GM20431 (cell line): ENCODE data around the gene PCBP2.

Experiments
- in situ Hi-C: fragments of 300-500 bp; cut with MseI, MboI; formaldehyde crosslinking; loops from one replicate; pipeline ENCODE4 v1.15.0; 2020; ENCODE audit warnings: low sequenced_read_pairs; ENCODE audit not compliant: unreplicated experiment

The PCBP2 gene

DNA sequence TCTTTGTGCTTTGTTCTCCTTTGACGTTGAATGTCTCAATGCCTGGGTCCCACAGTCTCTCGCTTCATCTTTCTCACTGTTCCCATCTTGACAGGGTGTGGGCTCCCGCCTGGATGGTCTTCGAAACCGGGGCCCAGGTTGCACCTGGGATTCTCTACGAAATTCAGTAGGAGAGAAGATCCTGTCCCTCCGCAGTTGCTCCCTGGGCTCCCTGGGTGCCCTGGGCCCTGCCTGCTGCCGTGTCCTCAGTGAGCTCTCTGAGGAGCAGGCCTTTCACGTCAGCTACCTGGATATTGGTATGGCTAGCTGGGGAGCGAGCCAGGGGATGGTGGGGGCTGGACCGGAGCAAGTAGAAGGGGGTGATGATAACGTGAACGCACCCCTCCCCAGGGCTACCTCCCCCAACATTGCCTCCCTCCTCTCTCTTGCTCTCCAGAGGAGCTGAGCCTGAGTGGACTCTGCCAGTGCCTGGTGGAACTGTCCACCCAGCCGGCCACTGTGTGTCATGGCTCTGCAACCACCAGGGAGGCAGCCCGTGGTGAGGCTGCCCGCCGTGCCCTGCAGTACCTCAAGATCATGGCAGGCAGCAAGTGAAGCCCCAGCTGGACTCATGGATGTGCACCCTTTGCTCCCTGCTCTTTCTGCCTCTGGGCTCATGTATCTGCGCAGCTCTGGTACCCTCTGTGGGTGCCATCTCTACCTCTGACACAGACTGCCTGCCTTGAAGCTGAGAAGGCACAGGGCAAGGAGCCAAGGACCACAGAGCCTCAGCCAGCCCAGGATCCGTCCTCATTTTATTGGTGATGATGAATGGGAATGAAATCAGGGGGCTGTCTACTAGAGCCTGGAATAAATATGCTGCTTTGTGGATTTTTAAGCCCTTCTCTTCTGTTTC, 53.9 kb downstream of the PCBP2 start:
- in situ Hi-C loops = no loop called here

DNA sequence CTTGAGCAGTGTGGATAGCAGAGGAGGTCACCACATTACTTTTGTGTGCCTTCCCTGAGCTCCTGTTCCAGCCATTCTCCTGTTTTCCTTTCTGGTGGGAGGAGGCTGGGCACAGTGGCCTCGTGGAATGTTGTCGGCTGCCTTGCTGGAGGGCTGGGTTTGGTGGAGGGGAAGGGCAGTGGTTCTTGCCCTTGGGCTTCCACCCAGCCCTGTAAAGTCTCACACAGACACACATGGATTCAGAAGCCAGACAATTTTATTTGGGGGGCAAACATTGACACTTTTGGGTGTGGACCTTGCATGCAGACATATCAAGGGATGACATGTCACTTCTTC, 54.5 kb downstream of the PCBP2 start:
- in situ Hi-C loops = no loop called here

DNA sequence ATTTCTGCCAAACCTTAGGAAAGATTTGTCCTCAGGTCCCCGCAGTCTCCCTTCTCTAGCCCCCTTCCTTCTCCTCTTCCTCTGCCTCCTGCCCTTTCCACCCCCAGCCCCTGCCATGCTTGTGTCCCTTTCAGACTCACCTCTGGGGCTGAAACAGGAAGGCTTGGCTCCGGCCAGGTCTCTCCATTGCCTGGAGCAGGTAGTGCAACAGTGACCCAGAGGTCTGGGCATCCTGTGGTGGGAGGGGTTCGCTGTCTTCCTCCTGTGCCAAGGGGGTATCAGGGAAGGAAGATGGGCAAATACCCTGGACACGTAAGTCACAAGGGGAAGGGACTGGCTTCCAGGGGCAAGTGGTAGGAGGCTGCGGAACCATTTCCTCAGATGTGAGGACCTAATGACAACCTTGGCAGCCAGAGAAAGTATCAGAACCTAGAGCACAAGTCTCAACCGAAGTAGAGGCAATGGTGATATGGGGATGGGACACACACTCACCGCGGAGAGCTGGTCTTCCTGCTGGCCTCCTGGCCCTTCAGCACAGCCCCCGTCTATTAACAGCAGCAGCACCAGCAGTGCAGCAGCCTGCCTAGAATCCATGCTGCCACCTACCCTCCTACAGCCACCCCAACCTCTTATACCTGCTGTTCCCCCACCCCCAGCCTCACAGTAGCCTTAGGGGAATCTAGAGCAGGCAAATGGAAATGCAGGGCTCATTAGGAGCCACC, 55.1 kb downstream of the PCBP2 start, which contains the start of gene NPFF:
NPFF (minus strand) TSS at position 604 of the 722 bp plus-strand sequence; CDS start at position 594, 10 bp downstream.
- in situ Hi-C loops = no loop called here

DNA sequence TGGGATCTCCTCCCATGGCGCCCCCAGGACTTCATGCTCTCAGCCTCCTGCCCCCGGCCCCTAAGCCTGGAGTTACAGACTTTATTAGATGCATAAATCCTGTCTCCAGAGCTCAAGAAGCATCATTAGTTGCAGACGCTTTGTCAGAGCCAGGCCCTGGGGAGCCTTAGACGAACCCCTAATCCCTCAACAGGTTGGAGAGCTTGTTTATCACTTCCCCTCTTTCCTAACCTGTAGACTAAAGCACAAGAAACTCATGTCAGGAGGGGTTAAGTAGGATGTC, 55.6 kb downstream of the PCBP2 start:
- in situ Hi-C loops = no loop called here

DNA sequence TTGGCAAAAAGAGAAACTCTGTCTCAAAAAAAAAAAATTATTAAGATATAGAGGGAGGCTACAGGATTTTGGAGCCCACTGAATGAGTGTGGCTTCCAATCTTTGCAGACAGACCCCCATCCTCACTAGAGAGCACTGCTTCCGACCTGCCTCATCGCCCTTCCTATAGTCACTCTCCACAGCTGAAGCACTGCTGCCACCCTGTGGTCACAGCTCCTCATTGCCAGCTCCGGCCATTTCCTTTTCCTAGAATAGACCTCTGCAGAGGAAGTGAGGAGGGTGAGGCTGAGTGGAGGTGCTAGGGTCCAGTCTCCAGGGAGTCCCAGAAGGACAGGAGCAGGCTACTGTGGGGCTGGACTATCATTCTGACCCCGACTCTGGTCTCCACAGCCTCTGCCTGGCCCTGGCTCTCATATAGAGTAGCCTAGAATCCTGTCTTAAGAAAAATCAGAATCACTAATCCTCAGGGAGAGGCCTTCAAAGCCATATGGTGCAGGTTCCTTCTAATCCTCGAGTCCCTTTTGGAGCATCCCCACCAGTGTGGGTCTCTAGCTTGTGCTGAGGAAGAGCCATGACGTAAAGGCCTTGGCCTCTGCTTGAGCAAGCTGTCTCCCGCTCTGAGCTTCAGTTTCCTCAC, 56.8 kb downstream of the PCBP2 start:
- in situ Hi-C loops = no loop called here

DNA sequence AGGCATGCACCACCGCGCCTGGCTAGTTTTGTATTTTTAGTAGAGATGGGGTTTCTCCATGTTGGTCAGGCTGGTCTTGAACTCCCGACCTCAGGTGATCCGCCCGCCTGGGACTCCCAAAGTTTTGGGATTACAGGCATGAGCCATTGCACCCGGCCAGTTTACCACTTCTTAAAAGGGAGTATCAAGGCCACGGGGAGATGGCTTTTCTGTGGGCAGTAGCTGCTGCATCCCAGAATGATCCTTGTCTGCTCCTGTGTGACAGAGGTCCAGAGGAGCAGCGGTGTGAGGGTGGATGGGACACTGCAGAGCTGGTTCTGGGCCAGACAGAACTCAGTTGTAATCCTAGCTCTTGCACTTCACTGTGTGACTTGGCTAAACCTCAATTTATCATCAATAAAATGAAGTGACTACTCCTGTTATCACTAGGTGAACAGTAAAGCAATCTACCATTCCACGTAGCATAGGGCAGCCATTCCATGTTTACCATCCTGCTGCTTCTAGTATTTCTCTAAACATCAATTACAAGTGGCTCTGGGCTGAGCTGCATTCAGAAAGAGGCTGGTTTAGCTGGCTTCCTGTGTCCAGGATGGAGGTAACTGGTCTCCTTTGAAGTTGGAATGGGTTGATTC, 58.4 kb downstream of the PCBP2 start:
- in situ Hi-C loops = no loop called here

DNA sequence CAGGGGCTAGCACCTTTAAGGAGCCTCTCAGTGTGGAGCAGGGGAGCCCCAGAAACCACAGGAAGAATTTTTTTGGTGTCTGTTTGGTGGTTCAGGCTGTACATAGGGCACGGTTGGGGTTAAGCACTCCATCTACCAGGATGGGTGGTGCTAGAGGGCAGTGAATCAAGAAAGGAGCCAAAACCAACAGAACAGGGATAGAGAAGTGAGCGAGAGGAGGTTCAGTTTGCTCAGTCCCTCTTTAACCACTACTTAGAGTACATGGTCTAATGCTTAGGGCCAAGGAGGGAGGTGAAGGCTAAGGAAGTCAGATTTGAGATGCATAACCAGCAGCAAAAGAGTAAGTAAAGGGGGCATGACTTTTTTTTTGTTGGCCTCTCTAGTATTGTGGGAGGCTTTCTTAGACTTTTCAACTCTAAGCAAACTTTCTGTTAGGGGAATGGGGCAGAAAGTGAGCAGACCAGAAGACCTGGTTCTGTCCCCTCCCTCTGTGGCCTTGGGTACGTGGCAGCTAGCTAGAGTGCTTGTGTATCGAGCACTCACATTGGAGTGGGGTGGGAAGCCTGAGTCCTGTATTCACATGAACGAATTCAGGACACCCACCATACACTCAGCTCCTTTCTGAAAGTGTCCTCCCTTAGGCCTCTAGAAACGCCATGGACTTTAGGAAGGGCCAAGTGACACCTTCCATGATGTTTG, 62.0 kb downstream of the PCBP2 start:
- in situ Hi-C loops = no loop called here

DNA sequence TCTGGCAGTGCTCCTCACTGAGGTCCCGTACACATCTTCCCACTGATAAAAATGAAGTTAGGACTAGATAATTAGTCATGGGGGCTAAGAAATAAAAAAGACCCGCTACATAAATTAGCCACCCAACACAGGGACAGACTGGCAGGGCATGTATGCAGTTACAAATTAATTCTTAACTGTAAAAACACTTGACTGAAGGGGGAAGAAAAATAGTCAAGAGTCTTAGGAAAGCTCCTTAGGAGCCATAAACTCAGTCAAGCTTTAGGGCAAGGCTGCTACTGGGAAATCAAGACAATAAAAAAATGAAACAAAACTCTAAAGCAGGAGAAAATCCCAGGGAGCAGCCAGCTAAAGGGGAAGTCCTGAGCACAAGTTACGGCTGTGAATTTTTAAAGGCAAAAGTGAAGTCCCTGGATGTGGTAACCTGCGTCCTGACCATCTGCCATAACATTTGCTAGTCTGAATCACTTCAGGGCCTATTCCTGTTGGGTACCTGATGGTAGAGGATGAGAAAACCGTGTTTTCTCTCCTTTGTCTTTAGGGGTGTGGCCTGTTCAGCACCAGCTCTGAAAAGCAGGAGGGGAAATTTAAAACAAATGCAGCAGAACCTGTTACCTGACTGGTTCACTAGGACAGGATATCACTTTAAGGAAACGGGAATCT, 62.9 kb downstream of the PCBP2 start:
- in situ Hi-C loops = no loop called here

DNA sequence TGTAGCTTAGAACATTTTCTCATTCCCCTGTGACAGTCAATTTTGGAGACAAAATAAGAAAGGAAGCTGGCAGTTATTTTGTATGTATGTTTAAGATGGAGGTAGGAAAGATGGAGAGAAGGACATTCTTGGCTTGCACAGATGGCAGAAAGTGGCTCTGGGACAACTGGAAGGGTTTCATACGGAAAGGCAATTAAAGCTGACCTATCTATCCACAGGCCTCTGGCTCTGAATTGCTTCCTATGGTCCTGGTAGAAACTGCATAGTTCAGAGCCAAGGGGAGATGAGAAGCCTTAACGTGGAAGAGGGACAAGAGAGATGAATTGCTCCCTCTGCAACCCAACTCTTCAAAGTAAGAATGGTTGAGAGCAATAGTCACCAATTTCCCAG, 63.4 kb downstream of the PCBP2 start:
- in situ Hi-C loops = no loop called here

DNA sequence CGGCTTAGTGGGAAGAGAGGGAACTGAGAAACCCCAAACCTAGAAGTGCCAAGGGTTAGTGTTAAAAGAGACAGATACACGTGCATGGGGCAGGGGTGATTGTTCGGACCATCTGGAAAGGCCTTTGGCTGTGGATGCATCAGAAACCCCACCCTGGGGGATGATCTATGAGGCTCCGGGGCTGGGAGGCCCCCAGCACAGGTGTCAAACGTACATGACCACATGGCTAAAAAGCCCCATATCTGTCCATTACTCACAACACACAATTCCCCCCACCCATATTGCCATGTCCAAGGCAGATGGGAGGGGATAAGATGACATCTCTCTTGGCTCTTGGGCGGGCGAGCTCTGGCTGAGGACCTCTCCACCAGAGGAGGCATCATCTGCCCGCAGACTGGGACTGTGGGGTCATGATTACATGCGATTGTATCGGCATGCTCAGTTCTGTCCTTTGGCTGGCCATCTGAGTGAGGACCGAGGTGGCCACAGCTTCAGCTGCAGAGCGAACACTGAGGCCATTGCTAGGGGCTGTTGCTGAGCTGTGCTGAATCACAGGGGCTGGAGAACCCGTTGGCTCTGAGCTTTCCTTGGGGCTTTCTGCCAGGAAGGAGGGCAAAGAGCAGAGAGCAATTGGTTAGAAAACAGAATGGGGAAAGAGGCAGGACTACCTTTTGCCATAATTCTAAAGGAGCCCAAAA, 65.0 kb downstream of the PCBP2 start:
- in situ Hi-C loops = no loop called here

DNA sequence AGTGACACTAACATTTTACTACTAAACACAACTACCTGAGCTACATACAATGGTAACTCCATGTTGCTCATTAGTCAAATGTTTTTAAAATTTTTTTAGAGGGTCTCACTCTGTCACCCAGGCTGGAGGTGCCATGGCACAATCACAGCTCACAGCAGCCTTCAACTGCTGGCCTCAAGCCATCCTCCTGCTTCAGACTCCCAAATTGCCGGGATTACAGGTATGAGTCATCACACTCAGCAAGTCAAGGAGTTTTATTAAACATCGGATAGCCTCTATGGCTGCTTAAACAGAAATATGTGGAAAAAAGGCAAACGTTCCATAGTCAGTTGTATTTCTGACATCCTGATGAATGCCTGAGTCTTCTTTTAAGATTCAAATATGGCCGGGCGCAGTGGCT, 66.5 kb downstream of the PCBP2 start:
- in situ Hi-C loops = no loop called here

DNA sequence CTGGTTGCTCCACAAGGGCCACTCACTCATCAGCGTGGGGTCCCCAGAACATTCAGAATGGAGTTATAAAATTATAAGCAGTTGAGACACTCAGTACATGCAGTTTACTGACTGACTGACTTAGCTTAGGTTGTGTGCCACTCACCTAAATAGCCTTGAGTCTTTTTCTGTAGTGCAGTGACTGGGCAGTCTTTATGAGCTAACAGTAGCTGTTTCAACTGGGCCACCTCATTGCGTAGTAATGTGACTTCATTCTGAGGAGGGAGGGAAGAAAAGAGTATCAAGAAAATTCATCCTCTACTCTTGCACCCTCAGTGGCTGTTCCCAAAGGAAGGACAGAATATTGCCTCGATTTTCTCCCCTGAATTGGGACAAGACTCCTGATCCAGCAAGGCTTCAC, 71.2 kb downstream of the PCBP2 start:
- in situ Hi-C loops = no loop called here

DNA sequence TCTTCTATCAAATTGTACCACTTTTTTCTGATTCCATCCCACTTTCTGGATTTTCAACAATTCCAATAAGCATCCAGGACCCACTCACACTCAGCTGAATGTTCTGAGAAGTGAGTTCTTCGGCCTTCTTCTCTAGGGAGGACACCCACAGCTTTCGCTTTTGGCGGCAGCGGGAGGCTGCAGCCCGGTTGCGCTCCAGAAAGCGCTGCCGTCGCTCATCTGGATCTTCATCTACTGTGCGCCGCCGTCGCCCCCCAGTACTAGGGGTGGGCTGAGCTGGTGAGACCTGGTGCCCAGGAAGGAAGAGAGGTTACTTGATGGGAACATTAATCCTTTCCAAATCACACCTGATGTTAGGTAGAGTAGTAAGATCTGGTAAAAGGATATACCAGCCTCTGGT, 72.6 kb downstream of the PCBP2 start:
- in situ Hi-C loops = no loop called here

DNA sequence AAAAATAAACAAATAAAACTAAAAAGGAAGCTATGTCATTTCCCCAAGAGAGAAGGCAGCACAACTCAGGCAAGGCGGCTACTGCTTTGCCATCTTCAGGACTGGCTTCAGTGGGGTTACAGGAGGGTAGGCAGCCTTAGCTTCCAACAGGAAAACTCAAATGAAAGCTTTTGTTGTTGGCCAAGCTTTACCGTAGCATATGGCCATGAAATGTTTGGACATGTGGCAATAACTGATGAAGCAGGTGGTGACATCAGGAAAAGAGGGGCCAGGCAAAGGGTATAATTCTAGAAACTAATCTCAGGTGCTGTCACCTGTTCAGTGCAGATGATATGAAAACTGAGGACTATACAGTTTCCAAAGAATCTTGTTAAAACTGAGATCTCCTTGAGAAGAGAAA, 78.2 kb downstream of the PCBP2 start:
- in situ Hi-C loops = no loop called here
